ENCODE results near the gene C12orf76. TPM values are rescaled to one million over a fixed set of nuclear protein-coding genes. Genes with fewer than 3 reads are reported as not detected.
"Not testable (repeated sequence)": the region's sequence is repeated elsewhere in the genome, so short reads cannot be mapped to it uniquely, and the experiment has no call there.

The C12orf76 gene
- total RNA-seq, 1 experiment from 2014 or later = 9.7 TPM

GRCh38 chr12:110073049-110073831 is 24.9 kb upstream of the C12orf76 start:
- WGBS (ENCODE audit: extremely low coverage, insufficient read length, low lambda C conversion rate) = no CpG with 5 or more reads among the region's 19 CpGs
- no peak overlapping the region for H3K27ac Mint-ChIP-seq
- Histone ChIP-seq H3K9me3 (ENCODE audit: control insufficient read depth, low read depth, low read length) (no peaks in the 10 kb centered on the region), H3K23me2 (ENCODE audit: insufficient read length, low read depth, low read length, poor library complexity, severe bottlenecking) (no peaks in the 10 kb centered on the region), H3K18ac (ENCODE audit: insufficient read length, low read depth, low read length) (no peak overlapping the region), H2BK15ac (ENCODE audit: low read depth, low read length) (no peak overlapping the region), H3K4me1 (ENCODE audit: insufficient read depth, low read length) (no peaks in the 10 kb centered on the region), H3K56ac (ENCODE audit: insufficient read length, low read depth, low read length) (no peak overlapping the region), H3K27me3 (ENCODE audit: insufficient read depth, low read length) (no peaks in the 10 kb centered on the region), H4K5ac (ENCODE audit: insufficient read length, low read depth, low read length) (no peak overlapping the region), H2BK120ac (ENCODE audit: low read depth, low read length, poor library complexity, severe bottlenecking) (no peak overlapping the region), H3K27ac (ENCODE audit: insufficient read length, low read depth, low read length) (no peak overlapping the region), H3K4me2 (ENCODE audit: insufficient read depth, insufficient read length, low read length) (no peak overlapping the region), H2BK5ac (ENCODE audit: insufficient read length, low read length) (no peak overlapping the region), H4K8ac (replicated peaks; ENCODE audit: insufficient read length, low read depth, low read length) (no peak overlapping the region), H3K23ac (ENCODE audit: insufficient read length, low read depth, low read length) (no peak overlapping the region), H3K14ac (ENCODE audit: insufficient read depth, low read length) (no peak overlapping the region), H2AK5ac (ENCODE audit: insufficient read length, low read length) (no peak overlapping the region), H2BK12ac (ENCODE audit: insufficient read length, low read depth, low read length) (no peak overlapping the region), H3K9ac (ENCODE audit: extremely low read depth, insufficient read length, low read length) (no peak overlapping the region), H3K4ac (ENCODE audit: low read depth, low read length) (no peak overlapping the region), H3T11ph (ENCODE audit: low read length) (no peak overlapping the region), H3K79me1 (ENCODE audit: insufficient read depth, low read depth, low read length, poor library complexity, severe bottlenecking) (no peaks in the 10 kb centered on the region), H2BK20ac (ENCODE audit: low read depth, low read length, poor library complexity, severe bottlenecking) (no peak overlapping the region), H3K79me2 (ENCODE audit: insufficient read depth, low read length) (no peaks in the 10 kb centered on the region), H4K20me1 (ENCODE audit: control insufficient read depth, insufficient read depth, insufficient read length) (no peaks in the 10 kb centered on the region), H2AFZ (ENCODE audit: low read length) (no peak overlapping the region), H4K91ac (ENCODE audit: insufficient read length, low read depth, low read length) (no peak overlapping the region)
- H3K4me1 Mint-ChIP-seq = peaks cover 4 to 6% of the 10 kb centered on the region in 2 experiments; a peak in 1 of 4 replicates
- H3K4me3 Mint-ChIP-seq = no peak overlapping the region
- no peaks in the 10 kb centered on the region for H3K9me3 Mint-ChIP-seq
- no peak for DNase-seq
- no peak for TF ChIP-seq CTCF (conservative IDR thresholded peaks at IDR 0.05)
- H3K36me3 Mint-ChIP-seq (ENCODE audit: insufficient read depth in 1 of 3, low read depth in 3 of 3) = no peaks in the 10 kb centered on the region
- H3K27me3 Mint-ChIP-seq (ENCODE audit: low read depth) = peaks cover 6% of the 10 kb centered on the region

- H4K8ac ChIP-seq (replicated peaks; ENCODE audit: insufficient read length, low read depth, low read length); H3K23me2 ChIP-seq (ENCODE audit: insufficient read length, low read depth, low read length, poor library complexity, severe bottlenecking); H2BK120ac ChIP-seq (ENCODE audit: low read depth, low read length, poor library complexity, severe bottlenecking); H2AK5ac ChIP-seq (ENCODE audit: insufficient read length, low read length); H3K27me3 ChIP-seq (ENCODE audit: insufficient read depth, low read length); H2BK15ac ChIP-seq (ENCODE audit: low read depth, low read length); H3K4me3 Mint-ChIP-seq; H2BK5ac ChIP-seq (ENCODE audit: insufficient read length, low read length); H2BK20ac ChIP-seq (ENCODE audit: low read depth, low read length, poor library complexity, severe bottlenecking); H3K4me1 ChIP-seq (ENCODE audit: insufficient read depth, low read length); H3K4ac ChIP-seq (ENCODE audit: low read depth, low read length); H3K9ac ChIP-seq (ENCODE audit: extremely low read depth, insufficient read length, low read length); H3K4me1 Mint-ChIP-seq; H3K9me3 ChIP-seq (ENCODE audit: control insufficient read depth, low read depth, low read length); H3K4me2 ChIP-seq (ENCODE audit: insufficient read depth, insufficient read length, low read length); H3K14ac ChIP-seq (ENCODE audit: insufficient read depth, low read length); H3K79me2 ChIP-seq (ENCODE audit: insufficient read depth, low read length); H3K56ac ChIP-seq (ENCODE audit: insufficient read length, low read depth, low read length); H3T11ph ChIP-seq (ENCODE audit: low read length); H3K79me1 ChIP-seq (ENCODE audit: insufficient read depth, low read depth, low read length, poor library complexity, severe bottlenecking); H4K91ac ChIP-seq (ENCODE audit: insufficient read length, low read depth, low read length); H3K23ac ChIP-seq (ENCODE audit: insufficient read length, low read depth, low read length); H3K9me3 Mint-ChIP-seq; DNase-seq; H3K27ac Mint-ChIP-seq; H3K27me3 Mint-ChIP-seq (ENCODE audit: low read depth); H3K27ac ChIP-seq (ENCODE audit: insufficient read length, low read depth, low read length); H2BK12ac ChIP-seq (ENCODE audit: insufficient read length, low read depth, low read length); H3K36me3 Mint-ChIP-seq (ENCODE audit: insufficient read depth in 1 of 3, low read depth in 3 of 3); H4K20me1 ChIP-seq (ENCODE audit: control insufficient read depth, insufficient read depth, insufficient read length); H4K5ac ChIP-seq (ENCODE audit: insufficient read length, low read depth, low read length); H3K18ac ChIP-seq (ENCODE audit: insufficient read length, low read depth, low read length); H2AFZ ChIP-seq (ENCODE audit: low read length): not testable (repeated sequence)
- no CpG with 5 or more reads among the region's 9 CpGs for WGBS (ENCODE audit: extremely low coverage, insufficient read length, low lambda C conversion rate)
These were observed 24.3 kb upstream of the C12orf76 start for GRCh38 chr12:110072636-110073035.

All from H9 (cell line).